OCI-LY3 (cell line): ENCODE measurements around the gene GAA.

Experiments used
- H2AFZ ChIP-seq: fragments of 200-600, 300-600 bp; shearing (Covaris generic); 2 replicates; pipeline ENCODE4 v1.6.0; 2014; ENCODE audit warnings: antibody characterized with exemption, low read depth, low read length
- H3K27ac ChIP-seq: fragments of 200-600, 300-600 bp; sonication (generic); 2 replicates; pipeline ENCODE4 v1.5.1; 2014; ENCODE audit warnings: mild to moderate bottlenecking, low read length, moderate library complexity, mixed read lengths
- H3K27me3 ChIP-seq: fragments of 200-600, 300-600 bp; sonication (generic); 2 replicates; pipeline ENCODE4 v1.6.1; 2014; ENCODE audit warnings: low read depth, low read length, mixed read lengths
- H3K36me3 ChIP-seq: fragments of 200-600, 300-600 bp; sonication (generic); replicated peaks from 2 replicates; pipeline ENCODE3; 2014; ENCODE audit warnings: low read depth, low read length, mixed read lengths
- H3K4me1 ChIP-seq: fragments of 300-600, 200-600 bp; sonication (generic); 2 replicates; pipeline ENCODE4 v1.6.1; 2014; ENCODE audit warnings: low read length, mixed read lengths
- H3K4me2 ChIP-seq: fragments of 200-600, 300-600 bp; sonication (generic); 2 replicates; pipeline ENCODE4 v1.6.1; 2014; ENCODE audit warnings: low read length, mixed read lengths
- H3K4me3 ChIP-seq: fragments of 300-600, 200-600 bp; sonication (generic); 2 replicates; pipeline ENCODE4 v1.5.1; 2014; ENCODE audit warnings: antibody characterized with exemption, mild to moderate bottlenecking, low read length, moderate library complexity
- H3K79me2 ChIP-seq: fragments of 300-600, 200-600 bp; shearing (Covaris generic); 2 replicates; pipeline ENCODE4 v1.6.1; 2014; ENCODE audit warnings: mild to moderate bottlenecking, low read length, mixed read lengths
- H3K9ac ChIP-seq: fragments of 300-600, 200-600 bp; shearing (Covaris generic); 2 replicates; pipeline ENCODE4 v1.6.0; 2014; ENCODE audit warnings: mild to moderate bottlenecking, low read length, moderate library complexity
- H3K9me3 ChIP-seq: fragments of 200-600, 300-600 bp; shearing (Covaris generic); 2 replicates; pipeline ENCODE4 v1.6.1; 2014; ENCODE audit warnings: low read length, mixed read lengths; ENCODE audit not compliant: insufficient read depth
- H4K20me1 ChIP-seq: fragments of 200-600, 300-600 bp; sonication (generic); 2 replicates; pipeline ENCODE4 v1.6.1; 2016; ENCODE audit warnings: low read length, mixed read lengths; ENCODE audit not compliant: insufficient read depth
- CTCF ChIP-seq: fragments of 200-600, 300-600 bp; sonication (generic); IDR thresholded peaks from 2 replicates; pipeline ENCODE4 v1.5.1; 2014; ENCODE audit warnings: antibody characterized with exemption, low read length, low read depth
- EZH2phosphoT487 ChIP-seq: fragments of 200-600 bp; shearing (Covaris generic); IDR thresholded peaks from 2 replicates; pipeline ENCODE4 v1.6.1; 2018; ENCODE audit warnings: antibody characterized with exemption, mixed run types, low read depth

The GAA gene

GRCh38 chr17:80058311-80058955 is 42.9 kb upstream of the GAA start:
- no peak overlapping the region for H3K4me2 ChIP-seq

GRCh38 chr17:80060644-80061043 is 40.7 kb upstream of the GAA start:
- H2AFZ ChIP-seq: no peak overlapping the region
- H3K4me2 ChIP-seq: no peak overlapping the region
- H3K4me3 ChIP-seq: no peak overlapping the region
- no peak overlapping the region for H3K9ac ChIP-seq
- TF ChIP-seq CTCF: no peak
- TF ChIP-seq EZH2phosphoT487: no peak
- no peaks in the 10 kb centered on the region for H3K4me1 ChIP-seq
- H3K36me3 ChIP-seq: no peaks in the 10 kb centered on the region
- H3K79me2 ChIP-seq: no peaks in the 10 kb centered on the region
- H3K9me3 ChIP-seq: no peaks in the 10 kb centered on the region
- no peak overlapping the region for H3K27ac ChIP-seq
- no peaks in the 10 kb centered on the region for H4K20me1 ChIP-seq
- no peaks in the 10 kb centered on the region for H3K27me3 ChIP-seq

More at GRCh38 chr17:80058311-80058955, 42.9 kb upstream of the GAA start:
- H3K79me2 ChIP-seq: no peaks in the 10 kb centered on the region
- H3K27ac ChIP-seq: no peak overlapping the region
- no peaks in the 10 kb centered on the region for H3K27me3 ChIP-seq
- no peak overlapping the region for H3K9ac ChIP-seq
- no peaks in the 10 kb centered on the region for H3K4me1 ChIP-seq
- no peak overlapping the region for H2AFZ ChIP-seq
- H3K36me3 ChIP-seq: no peaks in the 10 kb centered on the region
- TF ChIP-seq EZH2phosphoT487: no peak
- no peak for TF ChIP-seq CTCF
- H4K20me1 ChIP-seq: no peaks in the 10 kb centered on the region
- H3K4me3 ChIP-seq: no peak overlapping the region
- no peaks in the 10 kb centered on the region for H3K9me3 ChIP-seq

GRCh38 chr17:80061421-80061820 is 40.0 kb upstream of the GAA start:
- Histone ChIP-seq H3K9ac (no peak overlapping the region), H4K20me1 (no peaks in the 10 kb centered on the region), H3K4me1 (no peaks in the 10 kb centered on the region), H3K27ac (no peak overlapping the region), H3K27me3 (no peaks in the 10 kb centered on the region), H3K79me2 (no peaks in the 10 kb centered on the region), H3K36me3 (no peaks in the 10 kb centered on the region), H2AFZ (no peak overlapping the region), H3K4me3 (no peak overlapping the region), H3K4me2 (no peak overlapping the region), H3K9me3 (no peaks in the 10 kb centered on the region)
- TF ChIP-seq EZH2phosphoT487: no peak
- TF ChIP-seq CTCF: no peak

- no peak overlapping the region for H3K27ac ChIP-seq
- H3K79me2 ChIP-seq: no peaks in the 10 kb centered on the region
- TF ChIP-seq EZH2phosphoT487 (no peak), CTCF (no peak)
- H3K9me3 ChIP-seq: no peaks in the 10 kb centered on the region
- no peak overlapping the region for H2AFZ ChIP-seq
- H3K4me1 ChIP-seq: no peaks in the 10 kb centered on the region
- no peaks in the 10 kb centered on the region for H3K36me3 ChIP-seq
- no peak overlapping the region for H3K4me2 ChIP-seq
- H4K20me1 ChIP-seq: no peaks in the 10 kb centered on the region
- no peak overlapping the region for H3K9ac ChIP-seq
- no peak overlapping the region for H3K4me3 ChIP-seq
- H3K27me3 ChIP-seq: no peaks in the 10 kb centered on the region
Observed at GRCh38 chr17:80063830-80064585, 37.4 kb upstream of the GAA start.
